Upper lobe of left lung (tissue), 6 donors: ENCODE results near the gene SLC27A5. TPM values are rescaled to one million over a fixed set of nuclear protein-coding genes. Genes with fewer than 3 reads are reported as not detected.

Source experiments
- ATAC-seq, 2 donors: fragments of 200-7000 bp; cut with Tn5 transposase; one replicate each; pipeline ENCODE4 v1.9.1; 2022; ENCODE audit warnings: mild to moderate bottlenecking in 2 of 2, moderate library complexity in 2 of 2; ENCODE audit not compliant: low FRiP score in 2 of 2
- DNase-seq, 2 donors: peaks; one replicate each; pipeline ENCODE4 v3.0.0-alpha.2; 2019 to 2020
- H3K27ac ChIP-seq, 4 donors: fragments of 200-600 bp; sonication (generic); one replicate each; pipeline ENCODE4 v1.5.1; 2016 to 2019
- H3K27me3 ChIP-seq, 4 donors: fragments of 200-600 bp; sonication (generic); one replicate each; pipeline ENCODE4 v1.5.1; 2017 to 2019
- H3K36me3 ChIP-seq, 4 donors: fragments of 200-600 bp; sonication (generic); one replicate each; pipeline ENCODE4 v1.5.1; 2016 to 2019
- H3K4me1 ChIP-seq, 4 donors: fragments of 200-600 bp; sonication (generic); one replicate each; pipeline ENCODE4 v1.5.1; 2018 to 2019
- H3K4me3 ChIP-seq, 4 donors: fragments of 200-600 bp; sonication (generic); one replicate each; pipeline ENCODE4 v1.5.1; 2017 to 2019; ENCODE audit warnings: mild to moderate bottlenecking in 2 of 4, moderate library complexity in 1 of 4
- H3K9me3 ChIP-seq, 4 donors: fragments of 200-600 bp; sonication (generic); one replicate each; pipeline ENCODE4 v1.5.1; 2018 to 2019
- CTCF ChIP-seq, 6 experiments: fragments of 450-650 bp in 4 of 6; fragments of 200-600 bp in 2 of 6; sonication (generic) in 2 of 6; IDR thresholded peaks; one replicate each; pipeline ENCODE4 v1.5.1; 2016 to 2019; ENCODE audit warnings: antibody characterized with exemption in 6 of 6
- EP300 ChIP-seq, 4 donors: sonication (generic); formaldehyde crosslinking; IDR thresholded peaks; one replicate each; pipeline ENCODE4 v1.5.1; 2017; ENCODE audit warnings: antibody characterized with exemption in 4 of 4, control low read depth in 2 of 4
- POLR2A ChIP-seq, 4 donors: fragments of 450-650 bp; IDR thresholded peaks; one replicate each; pipeline ENCODE4 v1.5.1; 2016 to 2017; ENCODE audit warnings: antibody characterized with exemption in 4 of 4, mild to moderate bottlenecking in 2 of 4
- POLR2AphosphoS5 ChIP-seq, 2 donors: sonication (generic); formaldehyde crosslinking; IDR thresholded peaks; one replicate each; pipeline ENCODE4 v1.5.1; 2017; ENCODE audit warnings: antibody characterized with exemption in 2 of 2
- WGBS, 2 donors: methylation state at CpG; one replicate each; pipeline ENCODE4 v1.1.5; 2017 to 2018; 5-methylcytosine and 5-hydroxymethylcytosine counted together
- total RNA-seq, 6 donors: library from RNA; depleted of rRNA in 4 of 6; stranded (reverse); fragments of >200 nt in 4 of 6; gene quantifications; one replicate each; pipeline versions ENCODE4 v1.1.0 to v1.2.1, GENCODE V29; 2016 to 2021
- donor health status: DM: no; HTN: no; CAD: no; lungs with moderate emphysema.
- donor health status: DM: no; HTN: yes; CAD: no; lungs with severe emphysema.

Gene SLC27A5
- total RNA-seq, 6 donors from 2014 or later, result 1.6 to 12.2 (median 6.9) TPM

- ATAC-seq (no peak), DNase-seq (no peak)
- H3K27me3 ChIP-seq, result no peaks in the 10 kb centered on the region
- TF ChIP-seq POLR2A (IDR thresholded peaks at IDR 0.05) (no peak), EP300 (IDR thresholded peaks at IDR 0.05) (no peak), POLR2AphosphoS5 (IDR thresholded peaks at IDR 0.05) (no peak), CTCF (IDR thresholded peaks at IDR 0.05) (no peak)
- H3K27ac ChIP-seq, result no peak overlapping the region
- no peaks in the 10 kb centered on the region for H3K9me3 ChIP-seq
- no peak overlapping the region for H3K4me3 ChIP-seq
- WGBS, 2 donors, result 83% methylated on average over 3 of the region's 3 CpGs
- no peaks in the 10 kb centered on the region for H3K4me1 ChIP-seq
- no peaks in the 10 kb centered on the region for H3K36me3 ChIP-seq
These were observed 17.6 kb upstream of the SLC27A5 start for GRCh38 chr19:58529405-58529804.

- no peaks in the 10 kb centered on the region for H3K36me3 ChIP-seq
- 82 to 84% methylated on average over 3 of the region's 3 CpGs for WGBS, 2 donors
- no peak for TF ChIP-seq CTCF (IDR thresholded peaks at IDR 0.05)
- TF ChIP-seq POLR2AphosphoS5 (IDR thresholded peaks at IDR 0.05), result no peak
- no peak for TF ChIP-seq EP300 (IDR thresholded peaks at IDR 0.05)
- H3K27me3 ChIP-seq, result no peaks in the 10 kb centered on the region
- DNase-seq (no peak), ATAC-seq (no peak)
- no peak overlapping the region for H3K27ac ChIP-seq
- no peaks in the 10 kb centered on the region for H3K9me3 ChIP-seq
- H3K4me1 ChIP-seq, result peaks cover 11 to 26% (median 21%) of the 10 kb centered on the region in 4 donors
- H3K4me3 ChIP-seq, result no peak overlapping the region
These were observed 10.9 kb upstream of the SLC27A5 start for GRCh38 chr19:58522709-58523108.

- H3K4me1 ChIP-seq, result peaks cover 21 to 33% (median 28%) of the 10 kb centered on the region in 4 donors
- peaks cover 4 to 9% (median 7%) of the 10 kb centered on the region in 4 donors for H3K36me3 ChIP-seq
- TF ChIP-seq POLR2A (IDR thresholded peaks at IDR 0.05), result no peak
- TF ChIP-seq POLR2AphosphoS5 (IDR thresholded peaks at IDR 0.05), result no peak
- TF ChIP-seq CTCF (IDR thresholded peaks at IDR 0.05), result no peak
- TF ChIP-seq EP300 (IDR thresholded peaks at IDR 0.05), result no peak
- H3K9me3 ChIP-seq, result no peaks in the 10 kb centered on the region
- H3K4me3 ChIP-seq, result no peak overlapping the region
- no peaks in the 10 kb centered on the region for H3K27me3 ChIP-seq
- peak overlapping the region in 2 of 4 donors; percentile 4 to 58 for H3K27ac ChIP-seq
- WGBS, 2 donors, result 63 to 67% methylated on average over 4 of the region's 4 CpGs
- DNase-seq, result no peak
- no peak for ATAC-seq
These were observed 9.9 kb upstream of the SLC27A5 start for GRCh38 chr19:58521651-58522050.

- H3K4me1 ChIP-seq, result peaks cover 26 to 45% (median 32%) of the 10 kb centered on the region in 4 donors
- TF ChIP-seq CTCF (IDR thresholded peaks at IDR 0.05), result peak in 1 of 6 experiments; percentile 1
- TF ChIP-seq POLR2AphosphoS5 (IDR thresholded peaks at IDR 0.05), result no peak
- no peak for TF ChIP-seq EP300 (IDR thresholded peaks at IDR 0.05)
- peak in 1 of 4 donors; percentile 9 for TF ChIP-seq POLR2A (IDR thresholded peaks at IDR 0.05)
- DNase-seq (no peak), ATAC-seq (no peak)
- H3K27me3 ChIP-seq, result no peaks in the 10 kb centered on the region
- H3K4me3 ChIP-seq, result peak overlapping the region; percentile 86 to 99 (median 88)
- H3K36me3 ChIP-seq, result peaks cover 7 to 22% (median 16%) of the 10 kb centered on the region in 4 donors
- H3K9me3 ChIP-seq, result no peaks in the 10 kb centered on the region
- peak overlapping the region; percentile 93 to 99 (median 96) for H3K27ac ChIP-seq
- 13 to 16% methylated on average over 3 to 7 of the region's 7 CpGs for WGBS, 2 donors
These were observed 8.4 kb upstream of the SLC27A5 start for GRCh38 chr19:58520257-58520599.
